NCI-H226 (cell line): ENCODE results near the gene FMNL2.
"Not testable (repeated sequence)": the region's sequence is repeated elsewhere in the genome, so short reads cannot be mapped to it uniquely, and the experiment has no call there.

Experiments
- DNase-seq: peaks from one replicate; pipeline ENCODE4 v3.0.0-alpha.2; 2015

Gene FMNL2

DNA sequence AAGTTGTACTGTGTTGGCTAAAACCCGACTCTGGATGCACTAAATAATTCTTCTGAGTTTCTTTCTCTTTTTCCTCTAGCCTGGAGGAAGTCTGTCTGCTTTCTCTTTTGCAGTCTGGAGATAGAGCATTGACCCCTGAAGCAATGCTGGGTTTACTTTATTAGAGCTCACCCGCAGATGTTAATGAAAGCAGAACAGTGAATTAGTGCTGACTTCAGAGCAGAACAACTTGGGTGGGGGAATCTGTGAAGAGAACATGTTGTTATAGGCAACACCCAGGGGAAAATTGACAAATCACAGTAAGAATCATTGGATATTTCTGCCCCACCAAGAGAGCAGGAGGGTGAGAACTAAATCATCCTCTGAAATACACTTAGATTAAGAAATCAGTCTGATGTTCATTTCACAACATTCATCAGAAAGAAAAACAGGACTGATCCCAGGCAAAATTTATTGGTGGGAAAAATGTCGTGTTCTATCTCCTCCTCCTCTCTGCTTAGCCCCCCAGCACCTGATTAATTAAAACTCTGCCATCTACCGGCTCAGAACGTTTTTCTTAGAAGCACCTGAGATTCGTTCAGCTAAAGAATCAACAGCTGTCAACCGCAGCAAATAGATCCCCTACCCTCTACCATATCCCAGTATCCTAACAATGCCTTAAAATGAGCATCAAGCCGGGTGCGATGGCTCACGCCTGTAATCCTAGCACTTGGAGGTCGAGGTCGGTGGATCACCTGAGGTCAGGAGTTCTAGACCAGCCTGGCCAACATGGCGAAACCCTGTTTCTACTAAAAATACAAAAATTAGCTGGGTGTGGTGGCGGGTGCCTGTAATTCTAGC lies 165.1 kb downstream of the FMNL2 start:
- no peak for DNase-seq

- DNase-seq = no peak
Measured at GRCh38 chr2:152500772-152501171, 165.8 kb downstream of the FMNL2 start.

- DNase-seq = no peak
Measured at GRCh38 chr2:152501666-152502065, 166.7 kb downstream of the FMNL2 start.

- peak; percentile 94 for DNase-seq
Measured at GRCh38 chr2:152504618-152505017, 169.6 kb downstream of the FMNL2 start.

GRCh38 chr2:152505495-152505906 lies 170.5 kb downstream of the FMNL2 start:
- peak; percentile 33 for DNase-seq

DNA sequence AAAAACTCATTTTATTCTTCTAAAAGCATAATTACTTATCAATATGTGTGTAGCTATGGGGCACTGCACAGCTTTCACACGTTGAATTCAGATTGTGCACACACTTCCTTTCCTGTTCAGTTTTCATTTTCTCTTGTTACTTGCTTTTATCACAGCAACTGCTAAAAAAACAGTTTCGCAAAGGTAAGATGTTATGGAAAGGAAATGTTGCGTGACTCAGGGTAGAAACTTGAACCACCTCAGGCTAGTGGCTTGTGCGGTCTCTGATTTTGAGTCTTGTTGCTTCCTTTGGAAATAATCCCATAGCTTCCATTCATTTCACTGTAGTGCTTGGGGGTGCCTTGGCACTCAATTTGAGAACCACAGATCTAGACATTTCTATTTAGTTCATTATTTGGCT lies 171.9 kb downstream of the FMNL2 start:
- DNase-seq = peak; percentile 91

GRCh38 chr2:152507907-152508306 lies 172.9 kb downstream of the FMNL2 start:
- no peak for DNase-seq

GRCh38 chr2:152508446-152508845 lies 173.5 kb downstream of the FMNL2 start:
- DNase-seq = peak; percentile 68

GRCh38 chr2:152509772-152510491 lies 175.0 kb downstream of the FMNL2 start:
- DNase-seq = no peak

GRCh38 chr2:152510621-152511020 lies 175.6 kb downstream of the FMNL2 start:
- no peak for DNase-seq

DNA sequence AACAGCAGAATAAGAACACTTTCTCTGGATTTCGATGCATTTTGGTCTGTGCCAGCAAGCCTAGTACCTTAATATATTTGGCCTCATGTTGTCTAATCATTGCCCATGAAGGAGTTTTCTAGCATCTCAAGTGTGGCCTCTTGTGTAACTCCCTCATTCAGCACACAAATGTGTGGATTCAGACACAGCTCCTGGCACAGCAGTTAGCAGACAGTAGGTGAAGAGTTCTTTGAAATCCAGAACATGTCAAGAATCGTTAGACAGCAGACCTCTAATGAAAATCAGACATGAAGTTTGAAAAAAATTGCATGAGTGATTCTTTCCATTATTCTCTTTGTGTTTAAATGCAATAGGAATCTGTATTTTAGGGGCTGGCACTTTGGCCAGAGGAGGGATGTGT lies 177.0 kb downstream of the FMNL2 start:
- no peak for DNase-seq

DNA sequence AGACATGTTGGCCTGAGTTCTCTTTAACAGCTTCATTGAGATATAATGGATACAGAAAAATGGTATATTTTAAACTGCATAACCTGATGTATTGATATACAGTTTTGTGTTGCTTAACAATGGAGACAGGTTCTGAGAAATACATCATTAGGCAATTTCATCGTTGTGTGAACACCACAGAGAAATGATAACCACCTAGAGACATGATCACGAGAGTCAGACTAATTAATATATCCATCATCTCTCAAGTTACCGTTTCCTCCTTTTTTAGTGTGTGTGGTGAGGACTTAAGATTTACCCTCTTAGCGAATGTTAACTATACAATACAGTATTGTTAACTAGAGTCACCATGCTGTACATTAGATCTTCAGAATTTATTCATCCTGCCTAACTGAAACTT lies 178.1 kb downstream of the FMNL2 start:
- DNase-seq = no peak

DNA sequence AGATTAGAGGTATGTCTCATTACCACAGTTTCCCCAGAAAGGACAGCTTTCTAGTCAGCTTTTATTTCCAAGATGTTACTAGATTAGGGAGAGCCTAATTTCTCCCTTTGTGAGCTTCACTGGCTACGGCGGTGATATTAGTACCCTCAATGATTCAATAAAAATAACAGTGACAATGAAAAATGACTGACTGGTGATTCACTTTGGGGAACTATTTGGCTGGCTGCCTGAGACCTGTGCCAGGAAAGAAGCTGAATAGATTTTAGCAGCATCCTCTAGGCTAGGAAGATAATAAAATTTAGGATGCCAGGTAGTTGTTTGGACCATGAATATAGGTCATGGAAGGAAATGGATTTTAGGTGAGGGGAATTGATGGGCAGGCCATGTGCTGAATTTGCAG lies 178.7 kb downstream of the FMNL2 start:
- DNase-seq = peak; percentile 58

DNA sequence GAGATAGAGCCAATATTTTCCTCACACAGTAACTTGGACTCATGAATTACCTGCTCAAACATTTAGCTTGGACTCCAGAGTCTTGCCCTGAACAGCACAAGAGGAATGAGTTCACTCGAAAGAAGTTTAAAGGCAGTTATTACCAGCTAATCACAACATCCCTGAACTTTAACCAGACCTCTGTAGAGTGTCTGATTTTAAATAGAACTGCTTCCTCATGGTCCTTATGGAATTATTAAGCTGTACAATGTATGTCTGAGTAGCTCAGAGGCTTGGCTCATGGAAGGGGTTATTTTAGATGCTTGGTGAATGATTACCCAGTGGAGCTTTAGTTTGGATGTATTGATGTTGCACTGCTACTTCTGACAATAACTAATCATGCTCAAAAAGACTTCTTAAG lies 183.1 kb downstream of the FMNL2 start:
- DNase-seq = no peak

DNA sequence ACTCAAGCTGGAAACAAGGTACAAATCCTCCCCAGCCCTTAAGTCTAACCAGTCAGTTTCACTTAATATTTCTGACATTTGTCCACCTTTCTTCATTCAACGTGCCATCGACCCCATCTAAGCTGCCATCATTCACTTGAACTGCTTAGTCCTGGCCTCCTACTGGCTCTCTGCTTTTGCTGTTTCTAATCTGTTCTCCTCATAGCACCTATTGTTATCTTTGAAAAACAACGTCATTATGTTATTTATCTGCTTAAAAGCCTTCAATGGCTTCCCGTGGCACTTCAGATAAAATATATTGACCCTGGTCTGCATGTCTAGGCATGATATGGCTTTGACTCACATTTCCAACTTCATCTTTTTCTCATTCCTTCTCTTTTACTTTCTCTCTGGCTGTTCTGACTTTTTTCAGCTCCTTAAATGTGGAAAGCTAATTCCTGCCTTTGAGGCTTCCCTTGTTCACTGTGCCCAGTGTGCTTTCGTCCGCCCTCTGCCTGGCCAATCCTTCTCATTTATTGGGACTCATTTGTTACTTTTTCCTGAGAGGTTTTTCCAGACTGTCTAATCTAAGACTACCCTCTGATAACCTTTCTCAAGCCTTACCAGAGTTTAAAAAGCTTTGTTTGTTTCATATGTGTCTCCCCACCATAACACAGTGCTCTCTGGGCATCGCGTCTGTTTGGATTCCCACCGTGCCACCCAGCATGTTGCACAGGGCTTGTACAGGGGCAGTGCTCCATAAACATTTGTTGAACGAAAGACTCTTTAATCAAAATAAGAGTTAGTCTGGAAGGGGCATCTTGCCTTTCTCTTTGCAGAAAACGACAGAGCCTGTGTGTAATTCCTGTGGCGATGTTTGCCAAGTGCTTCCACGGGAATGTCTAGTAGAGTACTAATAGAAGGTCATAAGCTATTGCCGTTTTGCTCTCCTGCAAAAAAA lies 183.9 kb downstream of the FMNL2 start:
- no peak for DNase-seq

DNA sequence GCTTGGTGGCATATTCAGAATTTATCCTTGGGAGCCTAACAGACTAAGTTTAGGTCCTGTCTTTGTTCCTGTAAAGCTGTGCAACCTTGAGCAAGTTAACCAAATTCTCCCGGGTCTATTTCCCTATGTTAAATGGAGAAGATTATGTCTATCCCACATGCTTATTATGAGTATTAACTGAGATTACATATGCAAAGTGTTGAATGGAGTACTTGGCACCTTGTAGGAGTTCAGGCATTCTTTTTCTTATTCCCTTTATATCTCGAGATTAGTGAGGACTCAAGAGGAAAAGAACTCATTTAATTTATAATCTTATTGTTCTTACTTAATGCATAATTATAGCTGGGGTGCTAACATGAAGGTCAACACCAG lies 184.6 kb downstream of the FMNL2 start:
- DNase-seq = no peak

GRCh38 chr2:152520759-152521158 lies 185.8 kb downstream of the FMNL2 start:
- no peak for DNase-seq

DNA sequence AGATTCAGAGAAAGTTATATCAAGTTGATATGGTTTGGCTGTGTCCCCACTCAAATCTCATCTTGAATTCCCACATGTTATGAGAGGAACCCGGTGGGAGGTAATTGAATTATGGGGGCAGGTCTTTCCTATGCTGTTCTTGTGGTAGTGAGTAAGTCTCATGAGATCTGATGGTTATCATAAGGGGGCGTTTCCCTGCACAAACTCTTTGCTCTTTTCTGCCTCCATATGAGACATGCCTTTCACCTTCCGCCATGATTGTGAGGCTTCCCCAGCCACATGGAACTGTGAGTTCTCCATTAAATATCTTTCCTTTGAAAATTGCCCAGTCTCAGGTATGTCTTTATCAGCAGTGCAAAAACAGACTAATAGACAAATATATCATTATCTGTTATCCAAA lies 187.5 kb downstream of the FMNL2 start:
- not testable (repeated sequence) for DNase-seq

DNA sequence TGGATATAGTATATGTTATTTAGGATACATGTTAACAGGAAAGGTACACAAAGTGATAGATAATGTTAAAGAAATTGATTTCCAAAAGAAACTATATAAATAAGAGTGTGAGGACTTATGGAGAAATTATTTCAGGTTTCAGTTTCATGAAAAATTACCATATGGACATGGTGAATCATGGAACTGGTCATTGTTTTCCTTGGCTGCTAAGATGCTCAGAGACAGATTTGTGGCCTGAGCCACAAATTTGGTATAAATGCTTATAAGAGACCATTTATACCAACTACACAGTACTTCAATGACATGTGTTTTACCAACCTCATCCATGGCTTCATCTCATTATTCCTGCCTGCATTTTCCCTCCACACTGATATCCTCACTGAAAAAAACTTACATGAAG lies 188.1 kb downstream of the FMNL2 start:
- DNase-seq = no peak

GRCh38 chr2:152525277-152525838 lies 190.4 kb downstream of the FMNL2 start:
- peak; percentile 85 for DNase-seq

GRCh38 chr2:152529420-152530115 lies 194.6 kb downstream of the FMNL2 start:
- no peak for DNase-seq

GRCh38 chr2:152532241-152532640 lies 197.3 kb downstream of the FMNL2 start:
- no peak for DNase-seq
